Stimulated activated CD4-positive, alpha-beta T cell treated with anti-CD3 and anti-CD28 coated beads, Interleukin-2, amount 100 ng/mL, for 4 hours (primary cell): ENCODE data around the gene ZFP62.
"Not testable (repeated sequence)": the region's sequence is repeated elsewhere in the genome, so short reads cannot be mapped to it uniquely, and the experiment has no call there.

ENCODE experiments used
- DNase-seq: peaks from one replicate; pipeline ENCODE4 v3.0.0-alpha.2; 2020; ENCODE audit warnings: low read depth

ZFP62 gene

GRCh38 chr5:180860887-180861822 lies at the start of gene ZFP62:
Gene ZFP62 (minus strand): TSS chr5:180861276. CDS start chr5:180861219, 57 bp downstream.
- DNase-seq = peak; percentile 73

DNA sequence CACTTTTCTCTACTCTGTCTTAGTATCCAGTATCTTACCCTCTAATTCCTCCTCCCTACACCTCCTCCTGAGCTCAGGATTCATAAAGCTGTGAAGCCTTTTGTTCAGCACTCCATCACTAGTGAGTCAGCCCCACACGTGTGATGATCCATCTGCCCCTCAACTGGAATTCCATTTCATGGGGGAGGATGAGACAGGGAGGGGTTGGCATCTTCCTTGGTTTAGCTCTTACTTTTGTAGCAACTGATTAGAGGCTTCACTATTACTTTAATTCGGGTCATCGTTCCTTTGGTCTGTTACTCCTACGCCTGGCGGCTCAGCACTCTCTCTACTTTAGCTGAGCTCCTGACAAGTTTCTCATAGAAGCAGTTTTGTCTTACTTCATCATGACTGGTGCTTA lies 49.7 kb upstream of the ZFP62 start:
- no peak for DNase-seq

- no peak for DNase-seq
These were observed 49.1 kb upstream of the ZFP62 start for GRCh38 chr5:180910182-180910581.

DNA sequence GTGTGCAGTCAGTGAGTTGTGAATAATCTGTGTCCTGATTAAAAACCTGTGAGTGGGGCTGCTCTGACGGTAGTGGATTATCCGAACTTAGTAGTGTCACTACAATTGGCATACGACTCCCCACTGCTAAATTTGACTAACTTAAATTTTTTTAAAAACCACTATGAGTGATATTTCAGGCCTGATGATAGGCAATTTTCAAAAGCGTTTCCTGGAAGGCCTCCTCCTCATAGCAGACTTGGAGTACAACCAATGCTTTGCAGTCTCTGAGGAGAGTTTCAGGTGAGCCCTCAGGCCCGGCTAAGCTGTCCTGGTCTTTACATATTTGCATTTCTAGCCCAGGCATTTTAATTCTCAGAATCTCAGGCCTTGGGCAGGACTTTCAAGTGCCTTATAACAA lies 48.7 kb upstream of the ZFP62 start:
- no peak for DNase-seq

GRCh38 chr5:180908998-180909731 lies 48.1 kb upstream of the ZFP62 start:
- no peak for DNase-seq

- DNase-seq = no peak
These were observed 47.3 kb upstream of the ZFP62 start for GRCh38 chr5:180908400-180908799.

DNA sequence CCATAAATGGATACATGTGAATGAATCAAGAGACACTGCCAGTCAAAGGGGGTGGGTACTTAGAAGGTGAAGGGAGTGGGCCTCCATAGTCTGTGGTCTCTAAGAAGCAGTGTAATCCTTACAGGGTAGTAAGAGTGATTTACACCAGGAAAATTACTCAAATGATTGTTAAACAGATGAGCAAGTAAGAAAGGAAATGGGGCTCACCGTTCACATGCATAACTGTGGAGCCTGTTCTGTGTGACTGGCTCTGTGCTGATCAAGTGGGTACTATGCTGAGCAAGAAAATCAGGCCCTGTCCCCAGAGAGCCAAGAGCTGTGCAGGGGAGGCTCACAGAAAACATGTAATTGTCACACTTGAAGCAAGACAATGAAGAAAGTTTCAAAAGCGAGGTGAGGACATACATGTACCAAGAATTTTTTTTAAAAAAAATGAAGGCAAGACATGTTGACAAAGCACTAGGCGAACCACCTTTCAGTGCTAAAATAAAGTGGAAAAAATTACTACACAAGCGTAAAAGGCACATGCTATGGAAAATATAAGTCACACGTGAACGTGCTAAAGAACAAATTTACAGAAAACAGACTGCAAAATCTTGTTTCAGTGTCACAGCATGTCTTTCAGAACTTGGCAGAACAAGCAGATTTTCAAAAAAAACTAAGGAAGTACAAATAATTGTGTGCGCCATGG lies 40.4 kb upstream of the ZFP62 start:
- no peak for DNase-seq

DNA sequence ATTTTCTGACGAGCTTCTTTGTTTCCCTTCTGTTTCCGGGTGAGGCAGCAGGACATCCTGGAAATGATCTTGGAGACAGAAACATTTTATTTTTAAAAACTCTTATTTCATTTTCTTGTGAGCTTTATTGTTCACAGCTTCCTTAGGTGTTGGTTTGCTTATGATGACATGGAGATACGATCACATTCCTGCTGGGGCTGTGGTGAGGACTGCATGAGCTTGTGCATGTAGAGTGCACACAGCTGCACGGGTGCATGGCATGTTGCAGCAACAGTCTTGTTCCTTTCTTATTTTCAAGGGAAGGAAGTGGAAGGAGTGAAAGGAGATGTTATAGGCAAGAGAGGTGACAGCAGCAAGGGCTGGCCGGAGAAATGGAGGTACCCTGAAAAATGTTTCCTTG lies 39.1 kb upstream of the ZFP62 start:
- DNase-seq = no peak

- no peak for DNase-seq
These were observed 37.7 kb upstream of the ZFP62 start, which contains the start of gene BTNL8 for GRCh38 chr5:180898621-180899246. Gene BTNL8 (plus strand): TSS chr5:180899159. CDS start chr5:180899311, 152 bp downstream.

GRCh38 chr5:180895330-180895729 lies 34.3 kb upstream of the ZFP62 start:
- not testable (repeated sequence) for DNase-seq

DNA sequence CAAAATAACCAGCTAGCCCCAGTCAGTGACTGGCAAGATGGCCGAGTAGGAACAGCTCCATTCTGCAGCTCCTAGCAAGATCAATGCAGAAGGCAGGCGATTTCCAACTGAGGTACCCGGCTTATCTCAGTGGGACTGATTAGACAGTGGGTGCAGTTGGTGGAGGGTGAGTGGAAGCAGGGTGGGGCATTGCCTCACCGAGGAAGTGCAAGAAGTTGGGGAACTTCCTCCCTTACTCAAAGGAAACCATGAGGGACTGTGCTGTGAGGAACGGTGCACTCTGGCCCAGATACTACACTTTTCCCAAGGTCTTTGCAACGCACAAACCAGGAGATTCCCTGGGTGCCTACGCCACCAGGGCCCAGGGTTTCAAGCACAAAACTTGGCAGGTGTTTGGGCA lies 28.3 kb upstream of the ZFP62 start:
- DNase-seq = no peak

DNA sequence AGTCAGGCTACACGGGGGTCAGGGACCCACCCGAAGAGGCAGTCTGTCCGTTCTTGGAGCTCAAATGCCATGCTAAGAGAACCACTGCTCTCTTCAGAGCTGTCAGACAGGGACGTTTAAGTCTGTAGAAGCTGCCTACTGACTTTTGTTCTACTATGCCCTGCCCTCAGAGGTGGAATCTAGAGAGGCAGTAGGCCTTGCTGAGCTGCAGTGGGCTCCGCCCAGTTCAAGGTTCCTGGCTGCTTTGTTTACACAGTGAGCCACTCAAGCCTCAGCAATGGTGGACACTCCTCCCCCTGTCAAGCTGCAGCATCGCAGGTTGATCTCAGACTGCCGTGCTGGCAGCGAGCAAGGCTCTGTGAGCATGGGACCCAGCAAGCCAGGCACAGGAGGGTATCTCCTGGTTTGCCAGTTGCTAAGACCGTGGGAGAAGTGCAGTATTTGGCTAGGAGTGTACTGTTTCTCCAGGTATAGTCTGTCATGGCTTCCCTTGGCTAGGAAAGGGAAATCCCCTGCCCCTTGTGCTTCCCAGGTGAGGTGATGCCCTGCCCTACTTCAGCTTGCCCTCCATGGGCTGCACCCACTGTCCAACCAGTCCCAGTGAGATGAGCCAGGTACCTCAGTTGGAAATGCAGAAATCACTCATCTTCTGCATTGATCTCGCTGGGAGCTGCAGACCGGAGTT lies 24.9 kb upstream of the ZFP62 start:
- not testable (repeated sequence) for DNase-seq

DNA sequence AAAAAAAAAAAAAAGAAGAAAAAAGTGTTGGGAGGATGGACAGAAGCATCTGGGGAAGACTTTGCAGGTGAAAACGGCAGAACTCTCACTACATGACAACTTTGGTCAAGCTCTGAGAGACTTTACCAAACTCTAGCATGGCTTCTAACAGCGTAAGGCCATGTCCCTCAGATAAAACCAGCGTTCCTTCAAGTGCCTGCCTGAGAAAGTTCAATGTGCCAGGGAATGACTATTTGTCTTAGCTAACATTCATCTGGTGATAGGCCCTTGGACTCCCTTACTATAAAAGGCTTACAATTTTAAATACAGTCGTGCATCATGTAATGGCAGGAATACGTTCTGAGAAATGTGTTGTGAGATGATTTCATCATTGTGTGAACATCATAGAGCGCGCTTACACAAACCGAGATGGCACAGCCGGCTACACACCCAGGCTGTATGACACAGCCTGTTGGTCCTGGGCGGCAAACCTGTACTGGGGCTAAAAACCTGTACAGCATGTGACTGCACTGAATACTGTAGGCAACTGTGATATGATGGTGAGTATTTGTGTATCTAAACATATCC lies 14.9 kb upstream of the ZFP62 start:
- no peak for DNase-seq

- no peak for DNase-seq
These were observed 13.9 kb upstream of the ZFP62 start for GRCh38 chr5:180874804-180875582.

DNA sequence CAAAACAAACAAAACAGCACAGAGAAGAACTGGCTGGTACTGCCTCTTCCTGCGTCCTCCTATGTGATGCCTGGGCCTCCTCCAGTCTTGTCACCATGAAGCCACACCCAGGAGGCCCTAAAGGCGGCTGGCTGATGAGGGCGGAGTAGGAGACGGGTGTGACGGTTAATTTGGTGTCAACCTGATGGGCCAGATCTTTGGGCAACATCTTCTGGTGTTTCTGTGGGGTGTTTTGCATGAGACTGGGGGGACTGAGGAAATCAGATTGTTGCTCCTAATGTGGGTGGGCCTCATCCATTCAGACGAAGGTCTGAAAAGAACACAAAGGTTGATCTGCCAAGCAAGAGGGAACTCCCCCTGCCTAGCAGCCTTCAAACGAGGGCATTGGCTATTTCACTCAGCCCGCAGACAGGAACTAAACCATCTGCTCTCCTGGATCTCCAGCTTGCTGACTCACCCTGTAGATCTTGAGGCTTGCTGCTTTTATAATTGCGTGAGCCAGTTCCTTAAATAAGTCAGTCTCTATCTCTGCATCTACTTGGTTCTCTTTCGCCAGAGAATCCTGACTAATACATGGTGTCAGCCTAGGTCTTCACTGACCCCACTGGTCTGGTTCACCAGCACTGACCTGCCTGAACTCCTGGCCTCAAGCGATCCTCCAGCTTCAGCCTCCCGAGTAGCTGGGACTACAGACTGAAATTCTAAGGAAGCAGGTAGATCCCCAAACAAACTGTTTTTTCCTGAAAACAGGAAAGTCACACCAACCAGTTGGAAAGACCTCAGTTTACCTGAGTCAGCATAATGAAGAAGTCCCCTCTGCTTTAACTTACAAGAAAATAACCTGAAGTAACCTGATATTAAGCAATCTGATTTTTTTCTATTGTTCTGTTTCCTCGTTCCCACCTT lies 12.8 kb upstream of the ZFP62 start:
- DNase-seq = no peak

GRCh38 chr5:180872419-180872818 lies 11.3 kb upstream of the ZFP62 start:
- no peak for DNase-seq

DNA sequence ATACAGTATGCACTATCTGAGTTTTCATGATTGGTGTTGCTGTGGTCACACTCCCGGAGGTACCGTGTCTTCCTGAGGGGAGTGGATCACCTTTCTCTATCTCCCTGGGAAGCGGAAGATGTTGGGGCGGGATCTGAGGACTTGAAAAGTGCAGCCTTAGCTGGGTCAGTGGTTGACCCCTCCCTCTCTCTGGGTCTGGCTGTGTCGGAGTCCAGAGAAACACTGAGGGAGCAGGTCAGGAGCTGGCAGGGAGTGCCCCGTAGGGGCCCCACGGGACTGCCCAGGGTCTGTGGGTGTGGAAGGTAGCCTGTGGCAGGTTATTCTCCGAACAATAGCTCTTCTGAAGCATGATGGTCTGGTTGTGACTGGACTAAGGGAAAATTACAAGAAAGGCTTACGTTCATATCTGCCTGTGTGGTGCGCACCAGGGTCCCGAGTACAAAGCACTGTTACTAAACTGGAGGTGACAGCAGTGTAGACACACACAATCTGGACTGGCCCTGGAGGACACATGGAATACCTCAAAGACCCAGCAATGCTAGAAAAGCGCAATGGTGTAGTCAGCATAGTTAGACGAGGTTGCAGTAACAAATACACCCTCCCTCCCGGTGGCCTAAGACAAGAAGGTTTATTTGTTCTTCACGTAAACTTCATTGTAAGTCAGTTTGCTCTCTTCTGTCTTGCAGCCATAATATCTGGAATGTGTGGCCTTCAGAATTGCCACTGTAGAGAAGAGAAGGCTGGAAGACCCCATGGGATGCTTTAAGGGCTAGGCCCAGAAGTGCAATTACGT lies 9.4 kb upstream of the ZFP62 start:
- no peak for DNase-seq

- no peak for DNase-seq
These were observed 8.5 kb upstream of the ZFP62 start for GRCh38 chr5:180869587-180869986.
